Astrocyte of the cerebellum (primary cell): ENCODE results near the gene GAS6.
"Not testable (repeated sequence)": the region's sequence is repeated elsewhere in the genome, so short reads cannot be mapped to it uniquely, and the experiment has no call there.

Experiments used
- DNase-seq: peaks from one replicate; pipeline ENCODE4 v3.0.0-alpha.2; 2011; ENCODE audit warnings: low read depth
- H3K4me3 ChIP-seq: 2 replicates; pipeline ENCODE4 v1.5.1; 2011; ENCODE audit warnings: mild to moderate bottlenecking, low read depth, low read length, moderate library complexity
- in situ Hi-C: cut with HindIII; loops from 2 replicates; pipeline ENCODE4 v1.10.0; 2017; ENCODE audit warnings: low sequenced_read_pairs
- TF ChIP-seq, protein P1 (sequence below): IDR thresholded peaks from 2 replicates; pipeline ENCODE4 v1.5.1; 2012; ENCODE audit warnings: low read length, low read depth, moderate library complexity, mild to moderate bottlenecking; ENCODE audit errors: missing control alignments

The GAS6 gene

GRCh38 chr13:113832631-113833030, 31.2 kb downstream of the GAS6 start:
- DNase-seq, result no peak
- no peak overlapping the region for H3K4me3 ChIP-seq
- in situ Hi-C loops, result no loop called here
- TF ChIP-seq, protein P1, sequence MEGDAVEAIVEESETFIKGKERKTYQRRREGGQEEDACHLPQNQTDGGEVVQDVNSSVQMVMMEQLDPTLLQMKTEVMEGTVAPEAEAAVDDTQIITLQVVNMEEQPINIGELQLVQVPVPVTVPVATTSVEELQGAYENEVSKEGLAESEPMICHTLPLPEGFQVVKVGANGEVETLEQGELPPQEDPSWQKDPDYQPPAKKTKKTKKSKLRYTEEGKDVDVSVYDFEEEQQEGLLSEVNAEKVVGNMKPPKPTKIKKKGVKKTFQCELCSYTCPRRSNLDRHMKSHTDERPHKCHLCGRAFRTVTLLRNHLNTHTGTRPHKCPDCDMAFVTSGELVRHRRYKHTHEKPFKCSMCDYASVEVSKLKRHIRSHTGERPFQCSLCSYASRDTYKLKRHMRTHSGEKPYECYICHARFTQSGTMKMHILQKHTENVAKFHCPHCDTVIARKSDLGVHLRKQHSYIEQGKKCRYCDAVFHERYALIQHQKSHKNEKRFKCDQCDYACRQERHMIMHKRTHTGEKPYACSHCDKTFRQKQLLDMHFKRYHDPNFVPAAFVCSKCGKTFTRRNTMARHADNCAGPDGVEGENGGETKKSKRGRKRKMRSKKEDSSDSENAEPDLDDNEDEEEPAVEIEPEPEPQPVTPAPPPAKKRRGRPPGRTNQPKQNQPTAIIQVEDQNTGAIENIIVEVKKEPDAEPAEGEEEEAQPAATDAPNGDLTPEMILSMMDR, result no peak

GRCh38 chr13:113832205-113832604, 31.7 kb downstream of the GAS6 start:
- DNase-seq, result no peak
- no peak overlapping the region for H3K4me3 ChIP-seq
- TF ChIP-seq, protein P1, result no peak
- in situ Hi-C loops, result no loop called here

DNA sequence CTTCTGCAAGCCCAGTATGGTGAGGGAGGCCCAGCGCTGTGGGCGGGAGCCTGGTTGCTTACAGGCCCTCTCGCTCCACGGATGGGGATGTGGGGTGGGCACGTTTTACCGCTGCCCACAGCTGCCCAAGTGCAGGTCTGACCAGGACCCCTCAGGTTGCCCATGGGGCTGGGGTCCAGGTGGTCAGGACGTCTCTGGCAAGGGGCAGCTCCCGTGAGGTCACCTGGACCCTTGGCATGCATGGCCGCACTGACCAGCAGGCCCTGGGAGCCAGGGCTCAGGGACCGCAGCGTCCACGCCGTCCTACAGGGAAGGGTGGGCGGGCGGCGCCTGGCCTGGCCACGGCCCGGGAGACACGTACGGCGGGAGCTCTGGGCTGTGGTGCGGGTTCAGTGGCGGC, 32.8 kb downstream of the GAS6 start:
- DNase-seq, result no peak
- in situ Hi-C loops, result no loop called here
- TF ChIP-seq, protein P1, result no peak
- no peak overlapping the region for H3K4me3 ChIP-seq

DNA sequence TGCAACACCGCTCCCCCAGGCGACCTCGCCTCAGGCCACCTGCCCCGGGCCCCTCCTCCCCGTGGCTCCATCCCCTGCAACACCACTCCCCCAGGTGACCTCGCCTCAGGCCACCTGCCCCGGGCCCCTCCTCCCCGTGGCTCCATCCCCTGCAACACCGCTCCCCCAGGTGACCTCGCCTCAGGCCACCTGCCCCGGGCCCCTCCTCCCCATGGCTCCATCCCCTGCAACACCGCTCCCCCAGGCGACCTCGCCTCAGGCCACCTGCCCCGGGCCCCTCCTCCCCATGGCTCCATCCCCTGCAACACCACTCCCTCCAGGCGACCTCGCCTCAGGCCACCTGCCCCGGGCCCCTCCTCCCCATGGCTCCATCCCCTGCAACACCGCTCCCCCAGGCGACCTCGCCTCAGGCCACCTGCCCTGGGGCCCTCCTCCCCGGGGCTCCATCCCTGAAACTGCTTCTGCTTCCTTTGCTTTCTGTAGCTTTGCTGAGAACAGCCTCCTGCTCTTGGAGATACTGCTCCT, 33.4 kb downstream of the GAS6 start:
- DNase-seq, in situ Hi-C loops, H3K4me3 ChIP-seq: not testable (repeated sequence)

GRCh38 chr13:113828282-113828825, 35.5 kb downstream of the GAS6 start:
- TF ChIP-seq, protein P1, result no peak
- no peak for DNase-seq
- in situ Hi-C loops, result no loop called here
- no peak overlapping the region for H3K4me3 ChIP-seq

- DNase-seq, result no peak
- no peak overlapping the region for H3K4me3 ChIP-seq
- TF ChIP-seq, protein P1, result no peak
- in situ Hi-C loops, result no loop called here
These were observed 36.9 kb downstream of the GAS6 start for GRCh38 chr13:113827021-113827420.

DNA sequence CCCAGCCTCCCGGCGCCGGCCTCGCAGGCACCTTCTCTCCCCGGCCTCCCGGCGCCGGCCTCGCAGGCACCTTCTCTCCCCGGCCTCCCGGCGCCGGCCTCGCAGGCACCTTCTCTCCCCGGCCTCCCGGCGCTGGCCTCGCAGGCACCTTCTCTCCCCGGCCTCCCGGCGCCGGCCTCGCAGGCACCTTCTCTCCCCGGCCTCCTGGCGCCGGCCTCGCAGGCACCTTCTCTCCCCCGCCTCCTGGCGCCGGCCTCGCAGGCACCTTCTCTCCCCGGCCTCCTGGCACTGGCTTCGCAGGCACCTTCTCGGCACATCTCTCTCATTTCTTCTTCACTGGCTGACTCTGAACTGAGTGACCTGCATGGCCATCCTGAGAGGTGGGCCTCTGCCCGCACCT, 37.4 kb downstream of the GAS6 start:
- H3K4me3 ChIP-seq, in situ Hi-C loops, DNase-seq: not testable (repeated sequence)

DNA sequence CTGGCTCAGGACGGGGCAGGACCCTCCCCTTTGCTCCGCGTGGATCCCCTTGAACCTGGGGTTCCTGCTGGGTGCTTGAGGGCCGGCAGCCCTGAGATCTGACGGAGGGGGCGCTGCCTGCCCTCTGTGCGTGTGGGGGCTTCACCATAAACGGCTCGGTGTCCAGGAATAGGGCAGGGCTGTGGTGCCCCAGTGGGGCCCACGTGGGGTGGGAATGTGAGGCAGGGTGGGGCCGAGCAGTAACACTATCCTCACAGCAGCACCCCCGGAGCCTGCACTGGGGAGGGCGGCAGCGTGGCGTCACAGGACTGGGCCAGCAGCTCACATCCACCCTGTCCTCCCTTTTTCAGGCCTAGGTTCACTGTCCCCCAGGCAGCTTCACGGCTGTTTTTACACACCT, 38.0 kb downstream of the GAS6 start:
- H3K4me3 ChIP-seq, result no peak overlapping the region
- TF ChIP-seq, protein P1, result no peak
- in situ Hi-C loops, result no loop called here
- no peak for DNase-seq
